ENCODE results near the gene MMP8. TPM values are rescaled to one million over a fixed set of nuclear protein-coding genes. Genes with fewer than 3 reads are reported as not detected.

Gene MMP8
- total RNA-seq, 2 experiments from 2014 or later: not detected

- no peaks in the 10 kb centered on the region for H4K20me1 ChIP-seq (ENCODE audit: insufficient read depth, low read length)
- H3K9me3 ChIP-seq (ENCODE audit: low read length): no peaks in the 10 kb centered on the region
- DNase-seq (ENCODE audit: low spot score): peak; percentile 33
- no peak for TF ChIP-seq EZH2phosphoT487 (IDR thresholded peaks at IDR 0.05; ENCODE audit: borderline replicate concordance, low read depth, low read length)
- TF ChIP-seq CTCF (conservative IDR thresholded peaks at IDR 0.05; ENCODE audit: low read length): peak; percentile 75
- no peak overlapping the region for H3K27ac ChIP-seq (ENCODE audit: low read depth, low read length, poor library complexity, severe bottlenecking)
- no peak overlapping the region for H3K4me3 ChIP-seq (ENCODE audit: low read depth, low read length, poor library complexity, severe bottlenecking)
- no peaks in the 10 kb centered on the region for H3K9me2 ChIP-seq (ENCODE audit: insufficient read depth, low read length)
- intact Hi-C loops (cut with micrococcal nuclease; ENCODE audit: unreplicated experiment): no loop called here
- H3K79me2 ChIP-seq (ENCODE audit: insufficient read depth, low read depth, low read length): no peaks in the 10 kb centered on the region
- H3K36me3 ChIP-seq (ENCODE audit: insufficient read depth, low read length): no peaks in the 10 kb centered on the region
- CTCF ChIA-PET (ENCODE audit: unreplicated experiment): no interaction called here
- no TSS peak for BruUV-seq (replicated peaks)
- H3K4me1 ChIP-seq (ENCODE audit: insufficient read depth, low read length, poor library complexity, severe bottlenecking): no peaks in the 10 kb centered on the region
- no peak overlapping the region for H3K4me2 ChIP-seq (ENCODE audit: low read length)
- POLR2A ChIA-PET: no interaction called here
- no peak overlapping the region for H2AFZ ChIP-seq (ENCODE audit: low read length)
Observed at GRCh38 chr11:102664001-102664752, 60.6 kb downstream of the MMP8 start.

GRCh38 chr11:102662607-102663006 lies 62.1 kb downstream of the MMP8 start:
- H3K4me1 ChIP-seq (ENCODE audit: insufficient read depth, low read length, poor library complexity, severe bottlenecking): no peaks in the 10 kb centered on the region
- TF ChIP-seq EZH2phosphoT487 (IDR thresholded peaks at IDR 0.05; ENCODE audit: borderline replicate concordance, low read depth, low read length) (no peak), CTCF (conservative IDR thresholded peaks at IDR 0.05; ENCODE audit: low read length) (no peak)
- no peak overlapping the region for H3K4me3 ChIP-seq (ENCODE audit: low read depth, low read length, poor library complexity, severe bottlenecking)
- ChIA-PET POLR2A (no interaction called here), CTCF (ENCODE audit: unreplicated experiment) (no interaction called here)
- no peak overlapping the region for H2AFZ ChIP-seq (ENCODE audit: low read length)
- DNase-seq (ENCODE audit: low spot score): no peak
- BruUV-seq (replicated peaks): no TSS peak
- no peak overlapping the region for H3K4me2 ChIP-seq (ENCODE audit: low read length)
- H4K20me1 ChIP-seq (ENCODE audit: insufficient read depth, low read length): no peaks in the 10 kb centered on the region
- no peaks in the 10 kb centered on the region for H3K79me2 ChIP-seq (ENCODE audit: insufficient read depth, low read depth, low read length)
- intact Hi-C loops (cut with micrococcal nuclease; ENCODE audit: unreplicated experiment): no loop called here
- H3K36me3 ChIP-seq (ENCODE audit: insufficient read depth, low read length): no peaks in the 10 kb centered on the region
- H3K9me2 ChIP-seq (ENCODE audit: insufficient read depth, low read length): no peaks in the 10 kb centered on the region
- no peaks in the 10 kb centered on the region for H3K9me3 ChIP-seq (ENCODE audit: low read length)
- no peak overlapping the region for H3K27ac ChIP-seq (ENCODE audit: low read depth, low read length, poor library complexity, severe bottlenecking)

Other genes starting within 250 kb of the MMP8 start
- not detected in 2 replicates for gene MMP7, start 194.2 kb downstream of the MMP8 start, total RNA-seq (2014; rRNA removed; shearing (Covaris generic))
- not detected in 2 replicates for gene MMP7, start 194.2 kb downstream of the MMP8 start, total RNA-seq (2022)
- not detected in 2 replicates for gene MMP20, start 99.6 kb downstream of the MMP8 start, total RNA-seq (2014; rRNA removed; shearing (Covaris generic))
- gene MMP20, start 99.6 kb downstream of the MMP8 start, total RNA-seq (2022): not detected in 2 replicates
- gene MMP27, start 19.2 kb downstream of the MMP8 start, total RNA-seq (2014; rRNA removed; shearing (Covaris generic)): not detected in 2 replicates
- not detected in 2 replicates for gene MMP27, start 19.2 kb downstream of the MMP8 start, total RNA-seq (2022)
- not detected in 2 replicates for gene MMP10, start 55.7 kb upstream of the MMP8 start, total RNA-seq (2014; rRNA removed; shearing (Covaris generic))
- not detected in 2 replicates for gene MMP10, start 55.7 kb upstream of the MMP8 start, total RNA-seq (2022)
- gene MMP1, start 73.2 kb upstream of the MMP8 start, total RNA-seq (2014; rRNA removed; shearing (Covaris generic)): not detected in 2 replicates
- not detected in 2 replicates for gene MMP1, start 73.2 kb upstream of the MMP8 start, total RNA-seq (2022)
- gene MMP3, start 118.7 kb upstream of the MMP8 start, total RNA-seq (2014; rRNA removed; shearing (Covaris generic)): not detected in 2 replicates
- not detected in 2 replicates for gene MMP3, start 118.7 kb upstream of the MMP8 start, total RNA-seq (2022)
- gene MMP12, start 150.0 kb upstream of the MMP8 start, total RNA-seq (2014; rRNA removed; shearing (Covaris generic)): not detected in 2 replicates
- gene MMP12, start 150.0 kb upstream of the MMP8 start, total RNA-seq (2022): not detected in 2 replicates
- not detected in 2 replicates for gene MMP13, start 230.8 kb upstream of the MMP8 start, total RNA-seq (2014; rRNA removed; shearing (Covaris generic))
- not detected in 2 replicates for gene MMP13, start 230.8 kb upstream of the MMP8 start, total RNA-seq (2022)

Measured in OCI-LY7 (cell line).